MCF 10A (cell line): ENCODE measurements around the gene DIPK1A. TPM values are rescaled to one million over a fixed set of nuclear protein-coding genes. Genes with fewer than 3 reads are reported as not detected.

Experiments
- BruUV-seq: library from RNA; stranded (reverse); fragments of 400-500 nt; replicated peaks from 2 replicates; lab custom pipeline; 2021; lab: Mats Ljungman, UMichigan
- CTCF ChIA-PET: fragments of 300-600 bp; sonication (Branson Sonifier 250); formaldehyde crosslinking; extraction: SDS; loops from one replicate; lab custom pipeline; 2021; ENCODE audit warnings: antibody characterized with exemption, inconsistent platforms; lab: Yijun Ruan, JAX
- POLR2A ChIA-PET: fragments of 300-600, 350-650 bp; sonication (Branson Sonifier 250); formaldehyde crosslinking; extraction: SDS; loops from one replicate; lab custom pipeline; 2020; ENCODE audit warnings: antibody characterized with exemption, inconsistent platforms; lab: Yijun Ruan, JAX
- DNase-seq: peaks from one replicate; pipeline ENCODE4 v3.0.0-alpha.2; 2018; ENCODE audit not compliant: unreplicated experiment
- H3K27ac Mint-ChIP-seq: one replicate; pipeline ENCODE4 v1.8.0; 2022; ENCODE audit warnings: mild to moderate bottlenecking, low read depth, mixed read lengths; ENCODE audit not compliant: unreplicated experiment
- H3K27me3 Mint-ChIP-seq: one replicate; pipeline ENCODE4 v1.8.0; 2022; ENCODE audit warnings: mixed read lengths; ENCODE audit not compliant: insufficient read depth, unreplicated experiment
- H3K36me3 Mint-ChIP-seq: one replicate; pipeline ENCODE4 v1.8.0; 2022; ENCODE audit warnings: mild to moderate bottlenecking, moderate library complexity, mixed read lengths; ENCODE audit not compliant: insufficient read depth, unreplicated experiment
- H3K4me1 Mint-ChIP-seq: one replicate; pipeline ENCODE4 v1.8.0; 2022; ENCODE audit warnings: mixed read lengths; ENCODE audit not compliant: insufficient read depth, unreplicated experiment
- H3K4me3 Mint-ChIP-seq: one replicate; pipeline ENCODE4 v1.8.0; 2022; ENCODE audit warnings: mild to moderate bottlenecking, moderate library complexity, mixed read lengths; ENCODE audit not compliant: unreplicated experiment
- H3K9me3 Mint-ChIP-seq: one replicate; pipeline ENCODE4 v1.8.0; 2022; ENCODE audit warnings: mixed read lengths; ENCODE audit not compliant: unreplicated experiment
- intact Hi-C: fragments of 100-400 bp; cut with micrococcal nuclease; formaldehyde crosslinking; loops from 2 replicates; pipeline ENCODE4 v1.14.1; 2022
- total RNA-seq: library from RNA; stranded (reverse); gene quantifications from 2 replicates; pipeline ENCODE4 v1.2.3, GENCODE V29; 2022
- TF ChIP-seq, protein P1 (sequence below): fragments of 200-600 bp; IDR thresholded peaks from one replicate; pipeline ENCODE4 v1.8.0; 2022; ENCODE audit warnings: antibody characterized with exemption, mild to moderate bottlenecking; ENCODE audit not compliant: unreplicated experiment

DIPK1A gene
- total RNA-seq, 1 experiment from 2014 or later = 3.8 TPM

DNA sequence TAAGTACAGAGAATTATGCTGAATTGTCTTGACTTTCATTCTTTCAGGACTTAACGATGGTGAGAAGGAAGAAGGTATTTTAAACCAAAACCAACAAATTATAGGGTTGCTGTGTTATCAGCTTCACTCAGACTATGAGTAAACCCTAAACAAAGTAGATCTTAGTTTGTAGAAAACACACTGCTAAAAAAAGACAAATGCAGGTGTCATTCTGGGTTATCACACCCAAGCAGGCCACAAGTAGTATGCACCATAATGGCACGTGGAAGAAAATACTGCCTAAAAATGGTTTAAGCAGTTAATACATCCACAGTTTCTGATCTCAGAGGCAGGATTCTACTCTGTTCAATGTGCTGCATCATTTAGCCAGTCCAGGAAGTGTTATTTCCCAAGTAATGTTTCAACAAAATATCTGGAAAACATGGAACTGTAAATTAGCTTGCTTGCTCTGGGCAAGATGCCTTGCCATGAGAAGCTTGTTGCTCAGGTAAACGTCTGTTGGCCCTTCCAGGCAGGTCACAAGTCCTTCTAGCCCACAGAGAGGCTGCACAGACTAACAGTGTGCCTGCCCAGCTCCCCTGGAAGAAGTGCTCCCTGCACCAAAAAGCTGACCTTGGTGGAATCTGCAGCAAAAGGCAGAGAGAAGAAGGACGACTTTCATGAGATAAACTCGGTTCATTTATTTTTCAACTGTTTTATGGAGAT is 4.1 kb downstream of the DIPK1A start:
- Mint-ChIP-seq H3K9me3 (no peaks in the 10 kb centered on the region), H3K4me3 (no peak overlapping the region), H3K4me1 (peaks cover 4% of the 10 kb centered on the region), H3K36me3 (no peaks in the 10 kb centered on the region), H3K27ac (no peak overlapping the region), H3K27me3 (no peaks in the 10 kb centered on the region)
- no TSS peak for BruUV-seq
- CTCF ChIA-PET = interaction anchor here (1.1 to 12.5 kb wide), 5 partner anchors 11 to 101 kb away, joined by 3 to 175 read pairs (median 6); no protein-coding TSS in a partner anchor
- POLR2A ChIA-PET = interaction anchor here (2.1 kb wide), 1 partner anchor 98 kb away, joined by 6 read pairs; no protein-coding TSS in a partner anchor
- TF ChIP-seq, protein P1, sequence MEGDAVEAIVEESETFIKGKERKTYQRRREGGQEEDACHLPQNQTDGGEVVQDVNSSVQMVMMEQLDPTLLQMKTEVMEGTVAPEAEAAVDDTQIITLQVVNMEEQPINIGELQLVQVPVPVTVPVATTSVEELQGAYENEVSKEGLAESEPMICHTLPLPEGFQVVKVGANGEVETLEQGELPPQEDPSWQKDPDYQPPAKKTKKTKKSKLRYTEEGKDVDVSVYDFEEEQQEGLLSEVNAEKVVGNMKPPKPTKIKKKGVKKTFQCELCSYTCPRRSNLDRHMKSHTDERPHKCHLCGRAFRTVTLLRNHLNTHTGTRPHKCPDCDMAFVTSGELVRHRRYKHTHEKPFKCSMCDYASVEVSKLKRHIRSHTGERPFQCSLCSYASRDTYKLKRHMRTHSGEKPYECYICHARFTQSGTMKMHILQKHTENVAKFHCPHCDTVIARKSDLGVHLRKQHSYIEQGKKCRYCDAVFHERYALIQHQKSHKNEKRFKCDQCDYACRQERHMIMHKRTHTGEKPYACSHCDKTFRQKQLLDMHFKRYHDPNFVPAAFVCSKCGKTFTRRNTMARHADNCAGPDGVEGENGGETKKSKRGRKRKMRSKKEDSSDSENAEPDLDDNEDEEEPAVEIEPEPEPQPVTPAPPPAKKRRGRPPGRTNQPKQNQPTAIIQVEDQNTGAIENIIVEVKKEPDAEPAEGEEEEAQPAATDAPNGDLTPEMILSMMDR = no peak
- intact Hi-C loops = no loop called here
- DNase-seq = no peak

DNA sequence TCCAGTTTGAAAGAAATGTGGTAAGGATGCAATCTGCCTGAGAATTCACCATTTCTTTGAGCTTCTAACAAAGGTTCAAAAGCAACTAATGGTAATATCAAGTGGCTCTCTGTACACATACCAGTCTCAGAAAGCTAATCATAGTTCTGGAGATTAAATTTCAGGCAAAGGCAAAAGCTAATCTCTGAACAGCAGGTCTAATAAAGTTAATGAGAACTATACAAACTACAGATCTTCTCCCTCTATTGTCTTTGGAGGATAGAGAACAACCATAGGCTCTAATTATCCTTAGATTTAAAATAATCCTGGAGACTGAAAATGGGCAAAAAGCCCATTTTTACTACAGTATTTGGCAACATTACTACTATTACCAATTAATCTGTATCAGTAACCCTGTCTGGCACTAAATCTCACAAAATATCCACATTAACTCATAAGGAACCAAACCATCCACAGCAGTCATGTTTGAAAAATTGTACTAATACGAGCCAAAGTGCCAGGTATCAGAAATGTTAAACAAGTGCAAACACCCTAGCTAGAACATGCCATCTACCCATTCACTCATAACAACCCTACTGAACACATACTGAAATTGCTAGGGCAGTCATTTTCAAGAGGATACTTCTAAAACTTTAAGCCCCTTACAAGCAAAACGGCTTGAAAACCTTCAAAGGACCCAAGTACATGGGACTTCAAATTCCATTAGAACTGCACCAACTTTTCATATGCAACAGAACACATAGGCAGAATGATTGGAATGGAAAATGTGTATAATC is 4.8 kb downstream of the DIPK1A start:
- TF ChIP-seq, protein P1 = no peak
- intact Hi-C loops = no loop called here
- Mint-ChIP-seq H3K4me1 (peaks cover 4% of the 10 kb centered on the region), H3K36me3 (no peaks in the 10 kb centered on the region), H3K27ac (no peak overlapping the region), H3K9me3 (no peaks in the 10 kb centered on the region), H3K27me3 (no peaks in the 10 kb centered on the region), H3K4me3 (no peak overlapping the region)
- no TSS peak for BruUV-seq
- no peak for DNase-seq
- CTCF ChIA-PET = interaction anchor here (1.2 to 12.5 kb wide), 4 partner anchors 12 to 100 kb away, joined by 3 to 175 read pairs (median 60); no protein-coding TSS in a partner anchor
- POLR2A ChIA-PET = interaction anchor here (0.6 to 1.1 kb wide), 3 partner anchors 22 to 124 kb away, joined by 3 to 6 read pairs (median 4); partner anchors contain the start of gene RPL5

DNA sequence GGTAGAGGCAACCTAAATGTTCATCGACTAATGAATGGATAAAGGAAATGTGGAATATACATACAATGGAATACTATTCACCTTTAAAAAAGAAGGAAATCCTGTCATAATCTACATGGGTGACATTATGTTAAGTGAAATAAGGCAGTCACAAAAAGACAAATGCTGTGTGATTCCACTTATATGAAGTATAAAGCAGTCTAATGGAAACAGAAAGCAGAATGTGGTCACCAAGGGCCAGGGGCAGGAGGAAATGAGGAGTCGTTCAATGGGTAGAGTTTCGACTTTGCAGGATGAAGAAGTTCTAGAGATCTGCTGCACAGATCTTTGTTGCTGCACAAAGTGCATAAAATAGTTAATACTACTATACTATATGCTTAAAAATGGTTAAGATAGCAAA is 7.8 kb downstream of the DIPK1A start:
- CTCF ChIA-PET = interaction anchor here (0.8 to 12.5 kb wide), 2 partner anchors 60 to 97 kb away, joined by 7 to 175 read pairs; no protein-coding TSS in a partner anchor
- BruUV-seq = no TSS peak
- intact Hi-C loops = no loop called here

More for the DNA sequence above, 7.8 kb downstream of the DIPK1A start:
- POLR2A ChIA-PET = interaction anchor here (1.2 to 1.4 kb wide), 3 partner anchors 8 to 90 kb away, joined by 3 read pairs; no protein-coding TSS in a partner anchor
- no peak for DNase-seq
- H3K27ac Mint-ChIP-seq = no peak overlapping the region
- no peaks in the 10 kb centered on the region for H3K36me3 Mint-ChIP-seq
- H3K4me1 Mint-ChIP-seq = no peaks in the 10 kb centered on the region
- TF ChIP-seq, protein P1 = no peak
- H3K9me3 Mint-ChIP-seq = no peaks in the 10 kb centered on the region
- H3K27me3 Mint-ChIP-seq = no peaks in the 10 kb centered on the region
- H3K4me3 Mint-ChIP-seq = no peak overlapping the region
